Right ventricle myocardium inferior (tissue), 1 donor: ENCODE data around the gene TSPAN13. TPM values are rescaled to one million over a fixed set of nuclear protein-coding genes. Genes with fewer than 3 reads are reported as not detected.
"Not testable (repeated sequence)": the region's sequence is repeated elsewhere in the genome, so short reads cannot be mapped to it uniquely, and the experiment has no call there.

Experiments
- ATAC-seq: fragments of 200-7000 bp; cut with Tn5 transposase; one replicate; pipeline ENCODE4 v1.9.1; 2020; ENCODE audit warnings: mild to moderate bottlenecking, moderate library complexity
- DNase-seq: peaks from one replicate; pipeline ENCODE4 v3.0.0; 2021; ENCODE audit errors: missing footprints
- intact Hi-C: fragments of 100-400 bp; cut with DNase I; formaldehyde crosslinking; loops from one replicate; pipeline ENCODE4 v1.11.0; 2022
- total RNA-seq: library from RNA; stranded (reverse); fragmentation: NEBNext Ultra II Directional; extraction: Animal tissue kit (Norgen Biotek cat#: 25700); gene quantifications from one replicate; pipeline ENCODE4 v1.2.1, GENCODE V29; 2021
- donor health status: DM: no; HTN: yes; CAD: no; lungs with severe emphysema.

The TSPAN13 gene
- total RNA-seq, 1 donor from 2014 or later, result 16.7 TPM

- no peak for DNase-seq
- no peak for ATAC-seq
These were observed 11.9 kb downstream of the TSPAN13 start for GRCh38 chr7:16765436-16765859.

DNA sequence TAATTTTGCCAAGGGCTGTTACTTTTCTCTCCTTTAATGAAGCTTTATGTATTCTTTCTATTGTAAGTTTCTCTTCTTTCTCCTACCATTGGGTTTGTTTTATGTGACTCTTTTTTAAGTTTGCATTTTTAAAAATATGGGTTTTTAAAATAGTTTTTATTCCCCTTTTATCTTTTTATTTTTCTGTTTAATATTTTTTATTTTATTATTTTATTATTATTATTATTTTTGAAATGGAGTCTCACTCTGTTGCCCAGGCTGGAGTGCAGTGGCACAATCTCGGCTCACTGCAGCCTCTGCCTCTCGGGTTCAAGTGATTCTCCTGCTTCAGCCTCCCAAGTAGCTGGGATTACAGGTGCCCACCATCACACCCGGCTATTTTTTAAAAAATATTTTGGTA, 16.4 kb downstream of the TSPAN13 start:
- intact Hi-C loops, ATAC-seq: not testable (repeated sequence)

More at GRCh38 chr7:16765436-16765859, 11.9 kb downstream of the TSPAN13 start:
- intact Hi-C loops, result no loop called here

DNA sequence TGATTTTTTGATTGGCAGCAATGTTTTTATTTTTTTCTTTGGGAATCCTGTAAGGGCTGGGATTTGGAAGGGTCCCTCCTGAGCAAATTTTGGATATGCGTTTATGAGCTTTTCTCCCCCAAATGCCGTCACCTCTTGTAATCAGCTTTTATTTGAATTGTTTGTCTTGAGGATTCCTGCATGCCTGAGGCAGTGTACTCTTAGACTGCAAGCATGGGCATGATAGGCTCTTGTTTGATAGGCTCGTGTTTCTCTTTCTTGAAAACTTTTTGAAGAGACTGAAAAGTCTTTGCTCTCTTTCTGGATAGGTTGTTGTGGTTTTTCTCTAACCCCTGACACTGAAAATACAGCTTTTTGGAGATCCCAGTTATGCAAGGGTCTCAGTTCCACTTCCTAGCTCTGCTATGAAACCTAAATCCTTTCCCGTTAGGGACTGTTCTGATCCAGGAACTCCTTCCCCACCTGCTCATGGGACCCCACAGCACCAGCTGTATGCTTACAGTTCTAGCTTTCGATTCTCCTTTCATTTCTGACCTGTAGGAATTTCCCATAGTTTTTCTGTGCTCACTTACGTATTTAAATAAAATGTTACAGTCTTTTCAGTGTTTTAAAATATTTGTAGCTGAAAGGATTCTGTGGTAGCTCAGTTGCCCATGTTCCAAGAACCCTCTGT, 17.2 kb downstream of the TSPAN13 start:
- no peak for ATAC-seq
- intact Hi-C loops, result no loop called here
- DNase-seq, result no peak

More for the DNA sequence above, 16.4 kb downstream of the TSPAN13 start:
- not testable (repeated sequence) for DNase-seq

DNA sequence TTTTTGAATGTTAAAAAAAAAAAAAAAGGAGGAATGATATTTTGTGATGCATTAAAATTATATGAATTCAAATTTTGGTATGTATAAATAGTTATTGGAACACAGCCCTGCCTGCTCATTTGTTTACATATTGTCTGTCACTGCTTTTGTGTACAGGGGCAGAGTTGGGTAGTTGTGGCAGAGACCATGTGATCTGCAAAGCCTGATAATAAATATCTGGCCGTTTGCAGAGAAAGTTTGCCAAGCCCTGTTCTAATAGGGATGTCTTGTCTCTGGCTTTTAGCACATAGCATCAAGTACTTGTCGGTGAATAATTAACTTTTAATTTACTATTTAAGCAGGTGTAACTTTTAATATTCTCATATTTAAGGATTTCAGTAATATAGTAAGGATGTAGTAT, 19.8 kb downstream of the TSPAN13 start:
- ATAC-seq (no peak), DNase-seq (no peak)
- intact Hi-C loops, result no loop called here

DNA sequence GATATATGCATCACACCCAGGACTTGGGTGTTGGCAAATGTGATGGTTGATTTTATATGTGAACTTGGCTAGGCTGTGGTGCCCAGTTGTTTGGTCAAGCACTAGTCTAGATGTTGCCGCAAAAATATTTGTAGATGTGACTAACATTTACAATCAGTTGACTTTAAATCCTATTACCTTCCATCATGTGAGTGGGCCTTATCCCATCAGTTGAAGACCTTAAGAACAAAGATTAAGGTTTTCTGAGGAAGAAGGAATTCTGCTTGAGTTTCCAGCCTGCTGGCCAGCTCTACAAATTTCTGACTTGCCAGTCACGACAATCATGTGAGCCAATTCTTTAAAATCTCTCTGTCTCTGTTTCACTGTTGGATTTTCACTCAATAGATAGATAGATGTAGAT, 20.3 kb downstream of the TSPAN13 start:
- DNase-seq (no peak), ATAC-seq (no peak)
- intact Hi-C loops, result no loop called here

GRCh38 chr7:16774294-16774693, 20.7 kb downstream of the TSPAN13 start:
- intact Hi-C loops, result no loop called here
- DNase-seq, result no peak
- no peak for ATAC-seq

- no peak for DNase-seq
- ATAC-seq, result no peak
- intact Hi-C loops, result no loop called here
These were observed 21.4 kb downstream of the TSPAN13 start for GRCh38 chr7:16774986-16775385.

GRCh38 chr7:16776053-16776452, 22.5 kb downstream of the TSPAN13 start:
- intact Hi-C loops, result no loop called here
- DNase-seq (no peak), ATAC-seq (no peak)

GRCh38 chr7:16778476-16778875, 24.9 kb downstream of the TSPAN13 start:
- no peak for DNase-seq
- intact Hi-C loops, result no loop called here
- ATAC-seq, result no peak

DNA sequence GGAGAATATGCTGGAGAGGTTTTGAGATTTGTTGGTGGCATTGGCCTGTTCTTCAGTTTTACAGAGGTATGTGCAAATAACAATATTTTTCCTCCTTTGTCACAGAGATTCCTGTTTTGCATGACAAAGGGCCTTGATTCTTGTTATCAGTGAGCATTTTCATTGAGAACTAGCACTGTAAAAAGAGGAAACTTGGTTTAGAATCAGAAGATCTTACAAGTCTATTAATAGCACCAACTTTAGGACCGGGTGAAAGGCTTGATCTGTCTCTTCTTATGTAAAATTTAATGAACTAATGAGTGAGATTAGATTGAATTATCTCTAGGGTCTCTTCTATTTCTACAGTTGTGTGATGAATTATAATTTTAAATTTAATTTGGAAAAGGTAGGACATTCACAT, 25.5 kb downstream of the TSPAN13 start:
- ATAC-seq (no peak), DNase-seq (no peak)
- intact Hi-C loops, result no loop called here

DNA sequence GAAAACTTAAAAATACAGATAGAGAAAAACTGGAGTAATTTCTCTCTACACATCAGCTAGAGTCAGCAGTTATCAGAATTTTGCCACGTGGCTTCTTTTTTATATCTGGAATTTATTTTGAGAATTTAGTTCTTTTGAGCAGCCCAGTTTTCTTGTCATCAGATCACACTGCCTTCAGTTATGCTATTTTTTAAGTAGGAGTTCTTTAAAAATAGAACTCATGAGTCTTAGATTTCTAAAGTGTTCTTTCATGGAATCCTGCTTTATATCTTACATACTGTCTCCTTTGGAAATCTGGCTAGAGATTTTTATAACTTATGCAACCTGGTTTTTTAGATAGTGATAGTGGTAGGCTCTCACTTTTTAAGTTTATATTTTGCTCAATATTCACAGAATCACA, 27.0 kb downstream of the TSPAN13 start:
- DNase-seq (no peak), ATAC-seq (no peak)
- intact Hi-C loops, result no loop called here

- DNase-seq (no peak), ATAC-seq (no peak)
- intact Hi-C loops, result no loop called here
These were observed 31.8 kb downstream of the TSPAN13 start for GRCh38 chr7:16785321-16785720.

DNA sequence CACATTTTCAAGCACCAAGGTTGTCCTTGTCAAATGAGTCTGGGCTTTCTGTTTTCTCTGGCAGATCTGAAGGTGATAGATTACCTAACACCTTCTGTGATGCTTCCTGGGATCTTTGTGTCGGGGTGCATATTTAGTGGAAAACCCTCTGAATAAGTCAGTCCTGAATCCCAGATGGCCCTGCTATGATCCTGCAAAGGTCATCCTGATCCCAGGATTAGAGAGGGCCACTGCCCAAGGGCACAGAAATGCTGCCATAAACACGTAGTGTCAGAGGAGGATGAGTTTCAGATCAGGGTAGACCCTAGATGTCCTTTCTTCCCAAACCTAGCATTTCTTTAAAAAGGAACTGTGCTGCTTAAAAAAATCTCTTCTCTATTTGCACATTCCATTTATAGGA, 32.3 kb downstream of the TSPAN13 start:
- DNase-seq, result no peak
- no peak for ATAC-seq
- intact Hi-C loops, result no loop called here

- ATAC-seq (no peak), DNase-seq (no peak)
- intact Hi-C loops, result no loop called here
These were observed 32.7 kb downstream of the TSPAN13 start for GRCh38 chr7:16786257-16786656.

GRCh38 chr7:16787127-16787526, 33.6 kb downstream of the TSPAN13 start:
- intact Hi-C loops, result no loop called here
- no peak for ATAC-seq
- no peak for DNase-seq

DNA sequence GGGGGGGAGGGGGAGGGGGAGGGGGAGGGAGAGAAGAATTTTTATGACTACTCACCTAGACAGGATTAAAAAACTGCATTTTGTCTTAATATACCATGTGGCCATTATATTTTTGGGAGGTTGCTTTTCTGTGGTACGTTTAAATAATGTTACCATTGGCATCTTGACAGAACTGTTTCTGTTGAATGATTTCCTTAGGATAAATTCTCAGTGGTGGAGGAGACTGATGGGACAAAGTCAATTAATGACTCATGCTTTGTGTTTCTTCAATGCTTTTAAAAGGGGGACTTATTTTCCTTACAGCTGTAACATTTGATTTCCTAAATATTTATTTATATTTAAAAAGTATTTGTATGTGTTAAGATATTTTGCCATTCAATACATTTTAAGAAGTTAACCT, 37.5 kb downstream of the TSPAN13 start:
- ATAC-seq (no peak), DNase-seq (no peak)
- intact Hi-C loops, result no loop called here

GRCh38 chr7:16791905-16792698, 38.5 kb downstream of the TSPAN13 start:
- DNase-seq (no peak), ATAC-seq (no peak)
- intact Hi-C loops, result no loop called here

DNA sequence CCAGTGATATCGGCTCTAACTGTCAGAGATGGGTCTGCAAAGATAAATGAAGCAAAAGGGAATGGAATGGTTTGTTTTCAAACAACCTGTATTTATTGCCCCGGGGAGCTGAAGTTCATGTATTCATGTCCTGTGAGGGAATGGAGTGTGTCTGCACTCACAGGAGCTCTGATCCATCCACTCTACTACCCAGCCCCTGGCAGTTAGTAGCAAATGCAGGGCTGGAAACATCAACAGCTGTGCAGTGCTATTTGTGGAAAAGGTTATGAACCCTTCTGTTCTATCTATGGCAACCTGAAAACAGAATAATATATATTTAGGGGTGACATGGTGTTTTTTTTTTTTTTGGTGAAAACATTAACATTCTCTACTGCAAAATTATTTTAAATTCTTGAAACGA, 41.4 kb downstream of the TSPAN13 start:
- ATAC-seq (no peak), DNase-seq (no peak)
- intact Hi-C loops, result no loop called here

DNA sequence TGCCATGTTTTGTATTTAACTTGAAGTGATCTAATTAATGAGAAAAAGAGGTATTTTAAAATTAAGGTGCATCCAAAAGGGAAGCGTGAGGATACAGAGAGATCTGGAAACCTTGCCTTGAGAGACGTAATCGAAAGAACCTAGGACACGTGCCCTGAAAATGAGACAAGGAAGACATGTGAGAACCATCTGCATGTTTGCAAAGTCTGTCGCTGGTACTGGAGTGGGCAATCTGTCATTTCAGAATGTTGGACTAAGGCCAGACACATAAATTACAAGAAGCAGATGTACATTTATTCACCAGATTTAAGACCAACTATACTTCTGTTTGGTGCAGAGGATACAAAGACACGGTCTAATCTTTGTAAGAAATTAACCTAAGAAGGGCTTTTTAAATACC, 42.1 kb downstream of the TSPAN13 start:
- DNase-seq (no peak), ATAC-seq (no peak)
- intact Hi-C loops, result no loop called here

DNA sequence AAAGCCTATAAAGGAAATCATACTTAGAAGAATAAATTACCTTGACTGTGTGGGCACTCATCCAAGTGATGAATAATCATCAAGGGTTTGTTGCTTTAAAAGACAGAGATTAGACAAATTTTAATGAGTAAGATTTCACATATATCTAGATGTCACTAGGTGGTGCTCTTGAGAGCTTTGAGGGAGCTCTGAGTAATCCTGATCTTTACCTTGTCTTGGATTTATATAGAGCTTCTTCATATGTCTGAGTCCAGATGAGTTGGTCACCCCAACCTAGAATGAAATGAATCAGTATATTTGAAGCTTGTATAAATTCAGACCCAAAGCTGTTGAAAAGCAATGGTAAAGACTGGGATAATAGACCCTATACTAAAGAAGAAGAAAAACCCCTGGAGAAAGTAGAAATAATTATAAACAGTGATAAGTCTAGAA, 47.6 kb downstream of the TSPAN13 start:
- intact Hi-C loops, result loop anchor here (5.0 kb wide), 1 partner anchor 116 kb away; no protein-coding TSS in a partner anchor
- no peak for DNase-seq
- ATAC-seq, result no peak
